Measurements from ENCODE around the gene SREBF1. TPM values are rescaled to one million over a fixed set of nuclear protein-coding genes. Genes with fewer than 3 reads are reported as not detected.
A peak's percentile ranks its signal among the peaks of the same experiment; 100 is the strongest.

The SREBF1 gene
- total and polyA plus RNA-seq, 2 experiments from 2014 or later: 38.9 to 45.9 TPM

DNA sequence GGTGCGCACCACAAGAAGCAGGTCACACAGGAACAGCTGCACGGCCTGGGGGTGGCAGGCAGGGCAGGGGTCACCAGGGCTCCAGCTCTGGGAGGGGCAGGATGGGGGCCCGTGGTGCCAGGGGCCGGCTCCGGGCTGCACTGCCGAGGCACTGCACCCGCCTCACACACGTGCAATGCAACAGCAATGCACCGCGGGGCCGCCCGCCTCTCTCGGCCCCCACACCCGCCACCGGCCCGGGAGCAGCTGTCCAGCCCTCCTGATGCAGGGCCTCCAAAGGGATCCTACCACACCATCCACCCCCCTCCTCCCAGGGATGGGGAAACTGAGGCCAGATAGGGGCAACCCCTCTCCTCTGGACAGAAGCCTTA is 23.1 kb downstream of the SREBF1 start:
- Histone ChIP-seq H3K36me3 (no peaks in the 10 kb centered on the region), H3K4me1 (ENCODE audit: low read depth) (peaks cover 38% of the 10 kb centered on the region)
- TF ChIP-seq CTCF (IDR thresholded peaks at IDR 0.05; ENCODE audit: low read depth, low read length): no peak

DNA sequence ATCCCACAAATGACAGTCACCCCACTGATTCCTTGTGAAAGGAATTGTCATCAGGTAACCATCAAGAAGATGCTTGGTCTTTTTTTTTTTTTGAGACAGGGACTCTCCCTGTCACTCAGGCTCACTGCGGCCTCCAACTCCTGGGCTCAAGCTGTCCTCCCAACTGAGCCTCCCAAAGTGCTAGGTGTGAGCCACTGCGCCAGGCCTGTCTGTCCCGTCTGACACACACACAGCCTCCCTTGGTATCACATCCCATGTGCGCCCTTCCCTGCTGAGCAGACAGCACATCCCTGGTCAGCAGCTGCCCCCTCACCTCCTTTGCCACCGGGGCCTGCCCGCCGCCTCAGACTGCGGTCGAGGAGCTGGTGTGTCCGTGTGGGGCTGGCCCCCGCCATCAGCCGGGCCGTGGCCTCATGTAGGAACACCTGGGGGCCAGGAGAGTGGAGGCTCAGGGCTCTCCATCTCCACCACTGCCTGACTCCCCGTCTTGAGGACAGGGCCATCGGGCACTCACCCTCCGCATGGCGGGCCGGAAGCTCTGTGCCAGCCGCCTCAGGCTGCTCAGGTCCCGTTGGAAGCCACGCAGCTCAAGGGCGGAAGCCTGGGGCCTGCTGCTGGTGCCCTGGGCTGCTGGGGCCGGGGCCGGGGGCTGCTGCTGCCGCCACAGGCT is 23.6 kb downstream of the SREBF1 start:
- no peaks in the 10 kb centered on the region for H3K9me3 ChIP-seq (ENCODE audit: low read depth)
- DNase-seq (ENCODE audit: low read depth in 1 of 2, low spot score in 1 of 2): no peak
- H3K27ac ChIP-seq: no peak overlapping the region
- no peak for TF ChIP-seq CTCF (IDR thresholded peaks at IDR 0.05; ENCODE audit: low read depth, low read length)
- H3K27me3 ChIP-seq: no peaks in the 10 kb centered on the region
- no peaks in the 10 kb centered on the region for H3K36me3 ChIP-seq
- no peak overlapping the region for H3K4me3 ChIP-seq
- H3K4me1 ChIP-seq (ENCODE audit: low read depth): peaks cover 38% of the 10 kb centered on the region

More for the DNA sequence above, 23.1 kb downstream of the SREBF1 start:
- Histone ChIP-seq H3K27ac (no peak overlapping the region), H3K9me3 (ENCODE audit: low read depth) (no peaks in the 10 kb centered on the region), H3K4me3 (no peak overlapping the region), H3K27me3 (no peaks in the 10 kb centered on the region)
- no peak for DNase-seq (ENCODE audit: low read depth in 1 of 2, low spot score in 1 of 2)

GRCh38 chr17:17812211-17813054 is 24.4 kb downstream of the SREBF1 start:
- peak overlapping the region; percentile 33 for H3K27ac ChIP-seq
- no peaks in the 10 kb centered on the region for H3K9me3 ChIP-seq (ENCODE audit: low read depth)
- H3K4me3 ChIP-seq: no peak overlapping the region
- peak; percentile 97 for TF ChIP-seq CTCF (IDR thresholded peaks at IDR 0.05; ENCODE audit: low read depth, low read length)
- H3K27me3 ChIP-seq: no peaks in the 10 kb centered on the region
- peaks cover 38% of the 10 kb centered on the region for H3K4me1 ChIP-seq (ENCODE audit: low read depth)
- peak; percentile 73 to 75 for DNase-seq (ENCODE audit: low read depth in 1 of 2, low spot score in 1 of 2)
- H3K36me3 ChIP-seq: no peaks in the 10 kb centered on the region

DNA sequence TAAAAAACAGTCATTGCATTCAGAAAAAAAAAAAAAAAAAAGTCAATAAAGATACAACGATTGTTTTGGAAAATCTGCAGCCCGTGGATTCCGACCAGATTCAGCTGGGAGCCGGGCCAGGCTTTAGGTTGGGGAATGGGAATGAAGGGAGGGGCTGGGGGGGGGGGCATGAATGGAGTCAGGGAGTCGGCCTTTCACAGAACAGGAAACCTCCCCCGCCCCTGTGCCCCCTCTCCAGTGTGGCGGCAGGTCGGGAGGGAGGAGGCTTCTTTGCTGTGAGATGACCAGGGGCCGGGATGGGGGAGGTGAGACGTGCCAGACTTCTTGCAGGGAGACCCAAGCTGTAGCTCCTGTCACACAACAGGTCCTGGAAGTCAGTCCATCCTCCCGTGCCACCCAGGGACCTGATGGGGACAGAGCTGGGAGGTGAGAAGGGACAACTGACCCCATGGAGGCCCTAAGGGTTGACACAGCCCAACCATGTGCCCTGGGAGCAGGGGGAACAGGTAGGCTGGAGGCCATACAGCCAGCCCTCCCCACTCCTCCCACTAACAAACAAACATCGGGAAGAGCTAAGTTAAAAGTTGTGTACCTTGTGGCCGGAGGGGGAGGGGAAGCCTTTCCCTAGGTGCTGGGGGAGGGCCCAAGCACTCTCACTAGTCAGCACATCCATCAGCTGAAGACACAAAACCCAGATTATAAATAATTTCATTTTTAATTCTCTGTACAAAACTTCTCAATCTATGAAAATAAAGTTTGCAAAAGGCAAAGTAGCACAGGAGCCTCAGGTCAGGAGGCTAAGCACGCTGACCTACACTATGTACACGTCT is 25.2 kb downstream of the SREBF1 start:
- Histone ChIP-seq H3K4me3 (no peak overlapping the region), H3K27ac (peak overlapping the region; percentile 33), H3K36me3 (no peaks in the 10 kb centered on the region), H3K9me3 (ENCODE audit: low read depth) (no peaks in the 10 kb centered on the region), H3K4me1 (ENCODE audit: low read depth) (peaks cover 38% of the 10 kb centered on the region), H3K27me3 (no peaks in the 10 kb centered on the region)
- TF ChIP-seq CTCF (IDR thresholded peaks at IDR 0.05; ENCODE audit: low read depth, low read length): no peak
- DNase-seq (ENCODE audit: low read depth in 1 of 2, low spot score in 1 of 2): peak; percentile 56 to 58

DNA sequence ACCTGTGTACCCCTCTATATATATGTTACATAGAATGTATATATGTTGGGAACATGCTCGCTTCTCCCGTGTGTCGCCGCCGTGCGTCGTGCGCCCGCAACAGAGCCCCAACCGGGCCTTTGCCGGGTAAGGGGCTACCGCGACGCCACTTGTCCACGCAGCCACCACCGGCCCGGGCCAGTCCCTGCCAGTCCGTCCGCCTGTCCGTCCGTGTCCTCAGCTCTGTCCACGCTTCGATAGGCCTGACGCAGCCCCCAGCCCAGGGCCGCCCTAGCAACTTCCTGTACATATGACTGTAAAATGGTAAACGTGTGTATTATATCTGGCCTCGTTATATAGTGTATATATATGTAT is 25.9 kb downstream of the SREBF1 start:
- no peaks in the 10 kb centered on the region for H3K36me3 ChIP-seq
- TF ChIP-seq CTCF (IDR thresholded peaks at IDR 0.05; ENCODE audit: low read depth, low read length): no peak
- H3K27ac ChIP-seq: no peak overlapping the region
- peaks cover 38% of the 10 kb centered on the region for H3K4me1 ChIP-seq (ENCODE audit: low read depth)
- H3K9me3 ChIP-seq (ENCODE audit: low read depth): no peaks in the 10 kb centered on the region
- no peak overlapping the region for H3K4me3 ChIP-seq
- DNase-seq (ENCODE audit: low read depth in 1 of 2, low spot score in 1 of 2): no peak
- H3K27me3 ChIP-seq: no peaks in the 10 kb centered on the region
